GM12878 (cell line): ENCODE data around the gene LARGE1. TPM values are rescaled to one million over a fixed set of nuclear protein-coding genes. Genes with fewer than 3 reads are reported as not detected.
A peak's percentile ranks its signal among the peaks of the same experiment; 100 is the strongest.

Experiments used
- BCL11A ChIP-seq: IDR thresholded peaks from 2 replicates; pipeline ENCODE4 v1.6.1; 2011; ENCODE audit warnings: low read depth, low read length
- CBX5 ChIP-seq: sonication (generic); IDR thresholded peaks from 2 replicates; pipeline ENCODE4 v1.6.1; 2016; ENCODE audit warnings: low read depth, moderate library complexity, mild to moderate bottlenecking, inconsistent platforms
- GABPA ChIP-seq: IDR thresholded peaks from 2 replicates; pipeline ENCODE4 v1.6.1; 2014; ENCODE audit warnings: antibody characterized with exemption, low read depth, mild to moderate bottlenecking, inconsistent platforms
- HDGF ChIP-seq: fragments of 450-650 bp; IDR thresholded peaks from 2 replicates; pipeline ENCODE4 v1.6.1; 2016; ENCODE audit warnings: antibody characterized with exemption
- IRF4 ChIP-seq: IDR thresholded peaks from 2 replicates; pipeline ENCODE4 v1.6.1; 2011; ENCODE audit warnings: low read depth, low read length
- MTA2 ChIP-seq: fragments of 450-650 bp; IDR thresholded peaks from 2 replicates; pipeline ENCODE4 v1.6.1; 2016; ENCODE audit warnings: low read depth, mild to moderate bottlenecking, moderate library complexity
- SIX5 ChIP-seq: IDR thresholded peaks from 2 replicates; pipeline ENCODE4 v1.6.1; 2011; ENCODE audit warnings: mild to moderate bottlenecking, low read depth, low read length, moderate library complexity; ENCODE audit not compliant: severe bottlenecking
- SP1 ChIP-seq: IDR thresholded peaks from one replicate; pipeline ENCODE4 v1.6.1; 2011; ENCODE audit warnings: low read depth, low read length
- SPI1 ChIP-seq: IDR thresholded peaks from 2 replicates; pipeline ENCODE4 v1.6.1; 2011; ENCODE audit warnings: low read depth, mild to moderate bottlenecking, low read length, moderate library complexity, borderline replicate concordance; ENCODE audit not compliant: insufficient read depth
- SUPT20H ChIP-seq: IDR thresholded peaks from 2 replicates; pipeline ENCODE4 v1.6.1; 2011; ENCODE audit warnings: low read depth, mild to moderate bottlenecking, low read length, moderate library complexity, borderline replicate concordance; ENCODE audit not compliant: control insufficient read depth
- YBX1 ChIP-seq: fragments of 450-650 bp; IDR thresholded peaks from 2 replicates; pipeline ENCODE4 v1.6.1; 2016; ENCODE audit warnings: antibody characterized with exemption
- ZNF384 ChIP-seq: IDR thresholded peaks from 2 replicates; pipeline ENCODE4 v1.6.1; 2012; ENCODE audit warnings: low read depth, mild to moderate bottlenecking, low read length, improper control_type of control experiment, borderline replicate concordance
- polyA plus RNA-seq, 11 experiments: library from polyadenylated mRNA; depleted of rRNA in 4 of 11; unstranded in 6 of 11; stranded (reverse) in 5 of 11; fragments of >200 nt; fragmentation: Nextera tagmentation in 4 of 11; fragmentation: Illumina TruSeq in 1 of 11; extraction: Ambion mirVana in 4 of 11; extraction: Trizol in 1 of 11; gene quantifications; 1 replicate in 1 of 11; 2 replicates in 10 of 11; pipeline versions ENCODE4 v1.2.1 to v1.2.3, GENCODE V29; 2011 to 2016; ENCODE audit warnings: inconsistent platforms in 2 of 11, missing spikeins in 2 of 11, low read depth in 1 of 11
- total RNA-seq, 4 experiments: library from RNA; depleted of rRNA in 3 of 4; stranded (reverse); fragments of >200 nt in 3 of 4; fragmentation: Illumina TruSeq in 1 of 4; extraction: Trizol in 1 of 4; gene quantifications; 2 replicates each; pipeline versions ENCODE4 v1.2.1 to v1.2.3, GENCODE V29; 2013 to 2021
- TF ChIP-seq, protein P1 (sequence below): IDR thresholded peaks from 2 replicates; pipeline ENCODE4 v1.6.1; 2011; ENCODE audit warnings: borderline replicate concordance, low read depth, mild to moderate bottlenecking, moderate library complexity, low read length; ENCODE audit not compliant: insufficient read depth, poor library complexity, severe bottlenecking
- TF ChIP-seq, protein P2 (sequence below): fragments of 450-650 bp; IDR thresholded peaks from 2 replicates; pipeline ENCODE4 v1.6.1; 2016; ENCODE audit warnings: mild to moderate bottlenecking
- TF ChIP-seq, protein P3 (sequence below): fragments of 450-650 bp; IDR thresholded peaks from 2 replicates; pipeline ENCODE4 v1.6.1; 2017; ENCODE audit warnings: borderline replicate concordance
- TF ChIP-seq, protein P4 (sequence below): fragments of 150-350 bp; IDR thresholded peaks from 2 replicates; pipeline ENCODE4 v1.6.1; 2016; ENCODE audit warnings: low read depth, low read length
- TF ChIP-seq, protein P5 (sequence below): fragments of 450-650 bp; IDR thresholded peaks from 2 replicates; pipeline ENCODE4 v1.6.1; 2017; ENCODE audit warnings: antibody characterized with exemption, mild to moderate bottlenecking, moderate library complexity
- TF ChIP-seq, protein P6 (sequence below): fragments of 450-650 bp; IDR thresholded peaks from 2 replicates; pipeline ENCODE4 v1.6.1; 2017; ENCODE audit warnings: mild to moderate bottlenecking, low read depth, inconsistent platforms; ENCODE audit not compliant: poor library complexity, severe bottlenecking

LARGE1 gene
- total and polyA plus RNA-seq, 10 of the 15 experiments (the other 5 are each of a cell fraction or from before 2014, with no cell fraction given), result 3.2 to 41.4 (median 17.3) TPM

DNA sequence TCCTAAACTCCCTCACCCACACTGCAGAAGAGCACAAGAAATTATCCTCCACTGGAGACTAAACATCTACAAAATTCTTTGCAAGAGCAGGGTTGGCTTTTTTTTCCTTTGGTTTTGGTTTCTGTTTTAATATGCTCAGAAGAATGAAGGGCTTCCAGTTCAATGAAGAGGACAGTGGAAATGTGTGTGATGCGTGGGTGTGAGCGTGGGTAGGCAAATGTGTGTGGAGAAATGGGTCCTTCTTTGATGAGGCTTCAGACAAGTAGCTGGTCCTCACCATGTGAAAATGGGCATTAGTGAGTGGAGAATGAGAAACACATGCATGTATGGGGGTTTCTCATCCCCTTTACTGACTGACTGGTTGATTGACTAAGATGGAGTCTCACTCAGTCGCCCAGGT, 598.8 kb downstream of the LARGE1 start (continued):
- TF ChIP-seq, protein P1, sequence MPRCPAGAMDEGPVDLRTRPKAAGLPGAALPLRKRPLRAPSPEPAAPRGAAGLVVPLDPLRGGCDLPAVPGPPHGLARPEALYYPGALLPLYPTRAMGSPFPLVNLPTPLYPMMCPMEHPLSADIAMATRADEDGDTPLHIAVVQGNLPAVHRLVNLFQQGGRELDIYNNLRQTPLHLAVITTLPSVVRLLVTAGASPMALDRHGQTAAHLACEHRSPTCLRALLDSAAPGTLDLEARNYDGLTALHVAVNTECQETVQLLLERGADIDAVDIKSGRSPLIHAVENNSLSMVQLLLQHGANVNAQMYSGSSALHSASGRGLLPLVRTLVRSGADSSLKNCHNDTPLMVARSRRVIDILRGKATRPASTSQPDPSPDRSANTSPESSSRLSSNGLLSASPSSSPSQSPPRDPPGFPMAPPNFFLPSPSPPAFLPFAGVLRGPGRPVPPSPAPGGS, result no peak
- no peak for TF ChIP-seq SPI1
- TF ChIP-seq, protein P2, sequence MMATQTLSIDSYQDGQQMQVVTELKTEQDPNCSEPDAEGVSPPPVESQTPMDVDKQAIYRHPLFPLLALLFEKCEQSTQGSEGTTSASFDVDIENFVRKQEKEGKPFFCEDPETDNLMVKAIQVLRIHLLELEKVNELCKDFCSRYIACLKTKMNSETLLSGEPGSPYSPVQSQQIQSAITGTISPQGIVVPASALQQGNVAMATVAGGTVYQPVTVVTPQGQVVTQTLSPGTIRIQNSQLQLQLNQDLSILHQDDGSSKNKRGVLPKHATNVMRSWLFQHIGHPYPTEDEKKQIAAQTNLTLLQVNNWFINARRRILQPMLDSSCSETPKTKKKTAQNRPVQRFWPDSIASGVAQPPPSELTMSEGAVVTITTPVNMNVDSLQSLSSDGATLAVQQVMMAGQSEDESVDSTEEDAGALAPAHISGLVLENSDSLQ, result 0 out of 2 replicates have a peak, but pooled peaks have one; percentile 5
- TF ChIP-seq, protein P3, sequence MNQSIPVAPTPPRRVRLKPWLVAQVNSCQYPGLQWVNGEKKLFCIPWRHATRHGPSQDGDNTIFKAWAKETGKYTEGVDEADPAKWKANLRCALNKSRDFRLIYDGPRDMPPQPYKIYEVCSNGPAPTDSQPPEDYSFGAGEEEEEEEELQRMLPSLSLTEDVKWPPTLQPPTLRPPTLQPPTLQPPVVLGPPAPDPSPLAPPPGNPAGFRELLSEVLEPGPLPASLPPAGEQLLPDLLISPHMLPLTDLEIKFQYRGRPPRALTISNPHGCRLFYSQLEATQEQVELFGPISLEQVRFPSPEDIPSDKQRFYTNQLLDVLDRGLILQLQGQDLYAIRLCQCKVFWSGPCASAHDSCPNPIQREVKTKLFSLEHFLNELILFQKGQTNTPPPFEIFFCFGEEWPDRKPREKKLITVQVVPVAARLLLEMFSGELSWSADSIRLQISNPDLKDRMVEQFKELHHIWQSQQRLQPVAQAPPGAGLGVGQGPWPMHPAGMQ, result no peak
- TF ChIP-seq, protein P4, sequence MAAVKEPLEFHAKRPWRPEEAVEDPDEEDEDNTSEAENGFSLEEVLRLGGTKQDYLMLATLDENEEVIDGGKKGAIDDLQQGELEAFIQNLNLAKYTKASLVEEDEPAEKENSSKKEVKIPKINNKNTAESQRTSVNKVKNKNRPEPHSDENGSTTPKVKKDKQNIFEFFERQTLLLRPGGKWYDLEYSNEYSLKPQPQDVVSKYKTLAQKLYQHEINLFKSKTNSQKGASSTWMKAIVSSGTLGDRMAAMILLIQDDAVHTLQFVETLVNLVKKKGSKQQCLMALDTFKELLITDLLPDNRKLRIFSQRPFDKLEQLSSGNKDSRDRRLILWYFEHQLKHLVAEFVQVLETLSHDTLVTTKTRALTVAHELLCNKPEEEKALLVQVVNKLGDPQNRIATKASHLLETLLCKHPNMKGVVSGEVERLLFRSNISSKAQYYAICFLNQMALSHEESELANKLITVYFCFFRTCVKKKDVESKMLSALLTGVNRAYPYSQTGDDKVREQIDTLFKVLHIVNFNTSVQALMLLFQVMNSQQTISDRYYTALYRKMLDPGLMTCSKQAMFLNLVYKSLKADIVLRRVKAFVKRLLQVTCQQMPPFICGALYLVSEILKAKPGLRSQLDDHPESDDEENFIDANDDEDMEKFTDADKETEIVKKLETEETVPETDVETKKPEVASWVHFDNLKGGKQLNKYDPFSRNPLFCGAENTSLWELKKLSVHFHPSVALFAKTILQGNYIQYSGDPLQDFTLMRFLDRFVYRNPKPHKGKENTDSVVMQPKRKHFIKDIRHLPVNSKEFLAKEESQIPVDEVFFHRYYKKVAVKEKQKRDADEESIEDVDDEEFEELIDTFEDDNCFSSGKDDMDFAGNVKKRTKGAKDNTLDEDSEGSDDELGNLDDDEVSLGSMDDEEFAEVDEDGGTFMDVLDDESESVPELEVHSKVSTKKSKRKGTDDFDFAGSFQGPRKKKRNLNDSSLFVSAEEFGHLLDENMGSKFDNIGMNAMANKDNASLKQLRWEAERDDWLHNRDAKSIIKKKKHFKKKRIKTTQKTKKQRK, result no peak
- TF ChIP-seq HDGF, result no peak
- no peak for TF ChIP-seq YBX1
- TF ChIP-seq SP1, result no peak
- TF ChIP-seq, protein P5, sequence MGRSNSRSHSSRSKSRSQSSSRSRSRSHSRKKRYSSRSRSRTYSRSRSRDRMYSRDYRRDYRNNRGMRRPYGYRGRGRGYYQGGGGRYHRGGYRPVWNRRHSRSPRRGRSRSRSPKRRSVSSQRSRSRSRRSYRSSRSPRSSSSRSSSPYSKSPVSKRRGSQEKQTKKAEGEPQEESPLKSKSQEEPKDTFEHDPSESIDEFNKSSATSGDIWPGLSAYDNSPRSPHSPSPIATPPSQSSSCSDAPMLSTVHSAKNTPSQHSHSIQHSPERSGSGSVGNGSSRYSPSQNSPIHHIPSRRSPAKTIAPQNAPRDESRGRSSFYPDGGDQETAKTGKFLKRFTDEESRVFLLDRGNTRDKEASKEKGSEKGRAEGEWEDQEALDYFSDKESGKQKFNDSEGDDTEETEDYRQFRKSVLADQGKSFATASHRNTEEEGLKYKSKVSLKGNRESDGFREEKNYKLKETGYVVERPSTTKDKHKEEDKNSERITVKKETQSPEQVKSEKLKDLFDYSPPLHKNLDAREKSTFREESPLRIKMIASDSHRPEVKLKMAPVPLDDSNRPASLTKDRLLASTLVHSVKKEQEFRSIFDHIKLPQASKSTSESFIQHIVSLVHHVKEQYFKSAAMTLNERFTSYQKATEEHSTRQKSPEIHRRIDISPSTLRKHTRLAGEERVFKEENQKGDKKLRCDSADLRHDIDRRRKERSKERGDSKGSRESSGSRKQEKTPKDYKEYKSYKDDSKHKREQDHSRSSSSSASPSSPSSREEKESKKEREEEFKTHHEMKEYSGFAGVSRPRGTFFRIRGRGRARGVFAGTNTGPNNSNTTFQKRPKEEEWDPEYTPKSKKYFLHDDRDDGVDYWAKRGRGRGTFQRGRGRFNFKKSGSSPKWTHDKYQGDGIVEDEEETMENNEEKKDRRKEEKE, result no peak
- TF ChIP-seq CBX5, result no peak
- no peak for TF ChIP-seq BCL11A
- TF ChIP-seq SIX5, result no peak
- no peak for TF ChIP-seq SUPT20H
- TF ChIP-seq IRF4, result no peak
- TF ChIP-seq, protein P6, sequence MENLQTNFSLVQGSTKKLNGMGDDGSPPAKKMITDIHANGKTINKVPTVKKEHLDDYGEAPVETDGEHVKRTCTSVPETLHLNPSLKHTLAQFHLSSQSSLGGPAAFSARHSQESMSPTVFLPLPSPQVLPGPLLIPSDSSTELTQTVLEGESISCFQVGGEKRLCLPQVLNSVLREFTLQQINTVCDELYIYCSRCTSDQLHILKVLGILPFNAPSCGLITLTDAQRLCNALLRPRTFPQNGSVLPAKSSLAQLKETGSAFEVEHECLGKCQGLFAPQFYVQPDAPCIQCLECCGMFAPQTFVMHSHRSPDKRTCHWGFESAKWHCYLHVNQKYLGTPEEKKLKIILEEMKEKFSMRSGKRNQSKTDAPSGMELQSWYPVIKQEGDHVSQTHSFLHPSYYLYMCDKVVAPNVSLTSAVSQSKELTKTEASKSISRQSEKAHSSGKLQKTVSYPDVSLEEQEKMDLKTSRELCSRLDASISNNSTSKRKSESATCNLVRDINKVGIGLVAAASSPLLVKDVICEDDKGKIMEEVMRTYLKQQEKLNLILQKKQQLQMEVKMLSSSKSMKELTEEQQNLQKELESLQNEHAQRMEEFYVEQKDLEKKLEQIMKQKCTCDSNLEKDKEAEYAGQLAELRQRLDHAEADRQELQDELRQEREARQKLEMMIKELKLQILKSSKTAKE, result no peak
- no peak for TF ChIP-seq GABPA
- no peak for TF ChIP-seq MTA2
- TF ChIP-seq ZNF384, result no peak
